OCI-LY1 (cell line): Measurements from ENCODE around the gene IFNA16.

ENCODE experiments used
- H2AFZ ChIP-seq: fragments of 200-600 bp; sonication (generic), shearing (Covaris generic); 2 replicates; pipeline ENCODE4 v1.6.0; 2014; ENCODE audit warnings: antibody characterized with exemption, mild to moderate bottlenecking, low read length
- H3F3A ChIP-seq: fragments of 200-600 bp; sonication (generic), shearing (Covaris generic); 2 replicates; pipeline ENCODE4 v1.6.0; 2014; ENCODE audit warnings: mild to moderate bottlenecking, antibody characterized with exemption, low read length, moderate library complexity; ENCODE audit not compliant: insufficient read depth
- H3K27ac ChIP-seq: fragments of 200-600 bp; sonication (generic); 2 replicates; pipeline ENCODE4 v1.5.1; 2014; ENCODE audit warnings: low read length, mixed run types, mild to moderate bottlenecking, low read depth; ENCODE audit not compliant: poor library complexity, severe bottlenecking
- H3K27me3 ChIP-seq: fragments of 200-600 bp; sonication (generic); 2 replicates; pipeline ENCODE4 v1.6.0; 2014; ENCODE audit warnings: antibody characterized with exemption, mild to moderate bottlenecking, low read length, moderate library complexity; ENCODE audit not compliant: insufficient read depth
- H3K36me3 ChIP-seq: fragments of 200-600 bp; sonication (generic); 2 replicates; pipeline ENCODE4 v1.6.1; 2014; ENCODE audit warnings: mild to moderate bottlenecking, antibody characterized with exemption, low read length, moderate library complexity, mixed read lengths; ENCODE audit not compliant: insufficient read depth
- H3K4me1 ChIP-seq: fragments of 200-600 bp; sonication (generic); 2 replicates; pipeline ENCODE4 v1.5.1; 2014; ENCODE audit warnings: mild to moderate bottlenecking, low read length, moderate library complexity; ENCODE audit not compliant: insufficient read depth, severe bottlenecking
- H3K4me2 ChIP-seq: fragments of 200-600 bp; sonication (generic), shearing (Covaris generic); 2 replicates; pipeline ENCODE4 v1.6.1; 2014; ENCODE audit warnings: low read length
- H3K4me3 ChIP-seq: fragments of 200-600 bp; sonication (generic); 2 replicates; pipeline ENCODE4 v1.5.1; 2014; ENCODE audit warnings: low read length, low read depth, mild to moderate bottlenecking, mixed read lengths; ENCODE audit not compliant: poor library complexity, severe bottlenecking
- H3K79me2 ChIP-seq: fragments of 200-600 bp; shearing (Covaris generic); 2 replicates; pipeline ENCODE4 v1.6.1; 2016; ENCODE audit warnings: mixed run types, low read length, mixed read lengths; ENCODE audit not compliant: insufficient read depth
- H3K9ac ChIP-seq: fragments of 200-600 bp; sonication (generic), shearing (Covaris generic); 2 replicates; pipeline ENCODE4 v1.6.1; 2014; ENCODE audit warnings: mild to moderate bottlenecking, low read length, mixed read lengths
- H3K9me2 ChIP-seq: fragments of 200-600 bp; sonication (generic), shearing (Covaris generic); 2 replicates; pipeline ENCODE4 v1.6.1; 2014; ENCODE audit warnings: low read depth, mild to moderate bottlenecking, low read length, mixed read lengths
- H3K9me3 ChIP-seq: fragments of 200-600 bp; shearing (Covaris generic); 2 replicates; pipeline ENCODE4 v1.6.1; 2014; ENCODE audit warnings: low read length, mixed read lengths
- H4K20me1 ChIP-seq: fragments of 200-600 bp; sonication (generic), shearing (Covaris generic); 2 replicates; pipeline ENCODE4 v1.6.0; 2016; ENCODE audit warnings: mild to moderate bottlenecking, low read length; ENCODE audit not compliant: insufficient read depth
- CTCF ChIP-seq: fragments of 200-600 bp; sonication (generic), shearing (Covaris generic); IDR thresholded peaks from 2 replicates; pipeline ENCODE4 v1.5.1; 2017; ENCODE audit warnings: mild to moderate bottlenecking, antibody characterized with exemption, low read length, moderate library complexity, mixed read lengths
- EZH2 ChIP-seq: fragments of 200-600 bp; sonication (generic), shearing (Covaris generic); IDR thresholded peaks from 2 replicates; pipeline ENCODE4 v1.8.0; 2017; ENCODE audit warnings: borderline replicate concordance, mixed run types, mild to moderate bottlenecking, antibody characterized with exemption, low read length, moderate library complexity, mixed read lengths

IFNA16 gene

GRCh38 chr9:21252721-21253547 is 35.8 kb upstream of the IFNA16 start:
- H3K36me3 ChIP-seq, result no peaks in the 10 kb centered on the region
- H3F3A ChIP-seq, result no peaks in the 10 kb centered on the region
- H3K4me2 ChIP-seq, result no peak overlapping the region
- H3K9me2 ChIP-seq, result no peaks in the 10 kb centered on the region
- no peaks in the 10 kb centered on the region for H3K27me3 ChIP-seq
- no peaks in the 10 kb centered on the region for H3K9me3 ChIP-seq
- H3K27ac ChIP-seq, result no peak overlapping the region
- H3K4me3 ChIP-seq, result no peak overlapping the region
- H3K9ac ChIP-seq, result no peak overlapping the region
- no peak overlapping the region for H2AFZ ChIP-seq
- no peaks in the 10 kb centered on the region for H3K79me2 ChIP-seq
- H3K4me1 ChIP-seq, result no peaks in the 10 kb centered on the region
- no peaks in the 10 kb centered on the region for H4K20me1 ChIP-seq
- no peak for TF ChIP-seq EZH2
- peak; percentile 59 for TF ChIP-seq CTCF

GRCh38 chr9:21251638-21252037 is 34.5 kb upstream of the IFNA16 start:
- H3K27me3 ChIP-seq, result no peaks in the 10 kb centered on the region
- no peaks in the 10 kb centered on the region for H3K9me3 ChIP-seq
- TF ChIP-seq EZH2 (no peak), CTCF (no peak)

GRCh38 chr9:21251190-21251589 is 34.1 kb upstream of the IFNA16 start:
- Histone ChIP-seq H3K4me3 (no peak overlapping the region), H3K4me2 (no peak overlapping the region), H3F3A (no peaks in the 10 kb centered on the region), H3K9ac (no peak overlapping the region), H4K20me1 (no peaks in the 10 kb centered on the region), H3K9me3 (no peaks in the 10 kb centered on the region), H3K27ac (no peak overlapping the region), H3K9me2 (no peaks in the 10 kb centered on the region), H3K36me3 (no peaks in the 10 kb centered on the region), H3K79me2 (no peaks in the 10 kb centered on the region), H2AFZ (no peak overlapping the region), H3K4me1 (no peaks in the 10 kb centered on the region), H3K27me3 (no peaks in the 10 kb centered on the region)
- TF ChIP-seq EZH2, result no peak
- TF ChIP-seq CTCF, result no peak

More at GRCh38 chr9:21251638-21252037, 34.5 kb upstream of the IFNA16 start:
- H2AFZ ChIP-seq, result no peak overlapping the region
- H3K27ac ChIP-seq, result no peak overlapping the region
- no peaks in the 10 kb centered on the region for H3K79me2 ChIP-seq
- H3K9me2 ChIP-seq, result no peaks in the 10 kb centered on the region
- H4K20me1 ChIP-seq, result no peaks in the 10 kb centered on the region
- no peaks in the 10 kb centered on the region for H3K36me3 ChIP-seq
- no peak overlapping the region for H3K4me3 ChIP-seq
- no peaks in the 10 kb centered on the region for H3F3A ChIP-seq
- H3K4me2 ChIP-seq, result no peak overlapping the region
- no peaks in the 10 kb centered on the region for H3K4me1 ChIP-seq
- H3K9ac ChIP-seq, result no peak overlapping the region
